HG03196 (cell line): ENCODE data around the gene CACNA1C.
A peak's percentile ranks its signal among the peaks of the same experiment; 100 is the strongest.
"Not testable (repeated sequence)": the region's sequence is repeated elsewhere in the genome, so short reads cannot be mapped to it uniquely, and the experiment has no call there.

Experiments used
- ATAC-seq: cut with Tn5 transposase; IDR thresholded peaks from one replicate; pipeline ENCODE4 v1.9.1; 2021; ENCODE audit not compliant: unreplicated experiment

The CACNA1C gene

GRCh38 chr12:2678426-2678825, 625.6 kb downstream of the CACNA1C start:
- no peak for ATAC-seq

GRCh38 chr12:2679068-2679815, 626.5 kb downstream of the CACNA1C start:
- no peak for ATAC-seq

- no peak for ATAC-seq
Measured at GRCh38 chr12:2679816-2680675, 627.3 kb downstream of the CACNA1C start.

GRCh38 chr12:2680676-2681039, 627.9 kb downstream of the CACNA1C start:
- ATAC-seq: no peak

- ATAC-seq: no peak
Measured at GRCh38 chr12:2681450-2682205, 628.8 kb downstream of the CACNA1C start.

GRCh38 chr12:2682296-2683251, 629.8 kb downstream of the CACNA1C start:
- no peak for ATAC-seq

- no peak for ATAC-seq
Measured at GRCh38 chr12:2683283-2684025, 630.7 kb downstream of the CACNA1C start.

GRCh38 chr12:2684026-2684325, 631.2 kb downstream of the CACNA1C start:
- ATAC-seq: not testable (repeated sequence)

GRCh38 chr12:2685620-2686279, 633.0 kb downstream of the CACNA1C start:
- ATAC-seq: not testable (repeated sequence)

- no peak for ATAC-seq
Measured at GRCh38 chr12:2686280-2686646, 633.5 kb downstream of the CACNA1C start.

- ATAC-seq: no peak
Measured at GRCh38 chr12:2687058-2687457, 634.3 kb downstream of the CACNA1C start.

GRCh38 chr12:2687726-2688125, 634.9 kb downstream of the CACNA1C start:
- no peak for ATAC-seq

GRCh38 chr12:2688381-2688931, 635.7 kb downstream of the CACNA1C start:
- ATAC-seq: no peak

GRCh38 chr12:2689393-2689792, 636.6 kb downstream of the CACNA1C start:
- no peak for ATAC-seq

GRCh38 chr12:2689879-2690278, 637.1 kb downstream of the CACNA1C start:
- ATAC-seq: no peak

- ATAC-seq: no peak
Measured at GRCh38 chr12:2690348-2691005, 637.7 kb downstream of the CACNA1C start.

GRCh38 chr12:2691006-2691344, 638.2 kb downstream of the CACNA1C start:
- peak; percentile 18 for ATAC-seq

GRCh38 chr12:2691345-2692071, 638.7 kb downstream of the CACNA1C start:
- ATAC-seq: peak; percentile 59
